Activated B cell treated with CpG ODN at 0.5 μM for 24 hours (primary cell): ENCODE data around the gene XPNPEP2. TPM values are rescaled to one million over a fixed set of nuclear protein-coding genes. Genes with fewer than 3 reads are reported as not detected.

ENCODE experiments used
- ATAC-seq: fragments of 200-7000 bp; cut with Tn5 transposase; one replicate; pipeline ENCODE4 v1.10.0; 2021; ENCODE audit warnings: low read depth, mild to moderate bottlenecking, moderate library complexity
- CTCF ChIA-PET: fragments of 350-600 bp; sonication (Branson Sonifier 250); formaldehyde crosslinking; loops from one replicate; lab custom pipeline; 2021; ENCODE audit warnings: antibody characterized with exemption; lab: Charles Lee
- POLR2A ChIA-PET: fragments of 350-600 bp; sonication (Branson Sonifier 250); formaldehyde crosslinking; loops from one replicate; lab custom pipeline; 2021; ENCODE audit warnings: antibody characterized with exemption; lab: Charles Lee
- DNase-seq: peaks from one replicate; pipeline ENCODE4 v3.0.0; 2022
- H3K27ac Mint-ChIP-seq: one replicate; pipeline ENCODE4 v1.8.0; 2020; ENCODE audit warnings: mixed read lengths
- H3K27me3 Mint-ChIP-seq: one replicate; pipeline ENCODE4 v1.8.0; 2021; ENCODE audit warnings: mixed read lengths
- H3K36me3 Mint-ChIP-seq: one replicate; pipeline ENCODE4 v1.8.0; 2021; ENCODE audit warnings: low read depth, mixed read lengths
- H3K4me1 Mint-ChIP-seq: one replicate; pipeline ENCODE4 v1.8.0; 2021; ENCODE audit warnings: mixed read lengths
- H3K4me3 Mint-ChIP-seq: one replicate; pipeline ENCODE4 v1.8.0; 2020; ENCODE audit warnings: mild to moderate bottlenecking, mixed read lengths
- H3K9me3 Mint-ChIP-seq: one replicate; pipeline ENCODE4 v1.8.0; 2020; ENCODE audit warnings: mixed read lengths
- intact Hi-C: fragments of 100-400 bp; cut with micrococcal nuclease; formaldehyde crosslinking; loops from one replicate; pipeline ENCODE4 v1.15.1; 2024
- total RNA-seq: library from RNA; stranded (reverse); gene quantifications from 2 replicates; pipeline ENCODE4 v1.2.3, GENCODE V29; 2022
- TF ChIP-seq, protein P1 (sequence below): fragments of 200-600 bp; IDR thresholded peaks from one replicate; pipeline ENCODE4 v1.8.0; 2022; ENCODE audit warnings: antibody characterized with exemption, mild to moderate bottlenecking

Gene XPNPEP2
- total RNA-seq, 1 donor from 2014 or later, result 0.07 TPM

DNA sequence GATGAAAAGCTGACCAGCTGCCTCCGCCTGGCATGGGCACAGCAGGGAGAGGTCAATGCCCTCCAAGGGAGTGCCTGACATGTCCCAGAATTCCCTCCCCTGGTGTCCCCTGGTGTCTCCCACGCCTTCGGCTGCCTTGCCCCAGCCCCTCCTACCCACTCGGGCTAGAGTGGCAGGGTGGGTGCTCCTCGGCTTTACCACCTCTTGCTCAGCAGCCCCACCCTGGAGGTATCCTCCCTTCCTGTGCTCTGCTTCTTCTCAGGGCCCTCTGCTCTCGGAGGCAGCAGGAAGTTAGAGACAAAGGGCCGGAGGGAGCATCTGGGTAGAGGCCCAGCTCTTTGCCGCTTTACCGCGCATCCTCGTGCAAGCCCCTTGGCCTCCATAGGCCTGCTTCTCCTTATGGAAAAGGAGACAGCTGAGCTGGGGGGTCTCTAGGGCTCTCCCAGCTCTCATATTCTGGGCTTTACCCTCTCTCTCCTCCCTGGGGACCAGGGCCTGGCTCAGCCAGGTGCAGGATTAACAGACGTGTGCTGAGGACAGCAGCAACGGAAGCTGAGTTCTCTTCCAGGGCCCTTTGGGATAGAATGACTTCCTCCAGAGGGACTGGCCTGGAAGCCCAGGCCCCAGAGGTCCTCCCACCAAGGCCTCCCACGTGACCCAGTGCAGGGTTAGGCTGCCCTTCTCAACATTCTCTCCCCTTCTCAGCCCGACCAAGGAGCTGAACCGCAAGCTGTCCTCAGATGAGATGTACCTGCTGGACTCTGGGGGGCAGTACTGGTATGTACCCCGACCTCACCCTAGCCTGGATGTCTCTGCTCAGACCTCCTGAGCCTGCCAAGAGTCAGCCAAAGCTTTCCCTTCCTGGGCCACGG is 17.2 kb downstream of the XPNPEP2 start:
- H3K36me3 Mint-ChIP-seq, result no peaks in the 10 kb centered on the region
- CTCF ChIA-PET, result interaction anchor here (1.0 to 2.0 kb wide), 6 partner anchors 10 to 151 kb away, joined by 3 to 16 read pairs (median 4); no protein-coding TSS in a partner anchor
- POLR2A ChIA-PET, result interaction anchor here (0.8 to 11.1 kb wide), 4 partner anchors 18 to 67 kb away, joined by 3 to 261 read pairs (median 4); partner anchors contain the start of gene SASH3
- DNase-seq, result no peak
- TF ChIP-seq, protein P1, sequence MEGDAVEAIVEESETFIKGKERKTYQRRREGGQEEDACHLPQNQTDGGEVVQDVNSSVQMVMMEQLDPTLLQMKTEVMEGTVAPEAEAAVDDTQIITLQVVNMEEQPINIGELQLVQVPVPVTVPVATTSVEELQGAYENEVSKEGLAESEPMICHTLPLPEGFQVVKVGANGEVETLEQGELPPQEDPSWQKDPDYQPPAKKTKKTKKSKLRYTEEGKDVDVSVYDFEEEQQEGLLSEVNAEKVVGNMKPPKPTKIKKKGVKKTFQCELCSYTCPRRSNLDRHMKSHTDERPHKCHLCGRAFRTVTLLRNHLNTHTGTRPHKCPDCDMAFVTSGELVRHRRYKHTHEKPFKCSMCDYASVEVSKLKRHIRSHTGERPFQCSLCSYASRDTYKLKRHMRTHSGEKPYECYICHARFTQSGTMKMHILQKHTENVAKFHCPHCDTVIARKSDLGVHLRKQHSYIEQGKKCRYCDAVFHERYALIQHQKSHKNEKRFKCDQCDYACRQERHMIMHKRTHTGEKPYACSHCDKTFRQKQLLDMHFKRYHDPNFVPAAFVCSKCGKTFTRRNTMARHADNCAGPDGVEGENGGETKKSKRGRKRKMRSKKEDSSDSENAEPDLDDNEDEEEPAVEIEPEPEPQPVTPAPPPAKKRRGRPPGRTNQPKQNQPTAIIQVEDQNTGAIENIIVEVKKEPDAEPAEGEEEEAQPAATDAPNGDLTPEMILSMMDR, result no peak
- peaks cover 63% of the 10 kb centered on the region for H3K4me1 Mint-ChIP-seq
- no peaks in the 10 kb centered on the region for H3K9me3 Mint-ChIP-seq
- no peaks in the 10 kb centered on the region for H3K27me3 Mint-ChIP-seq
- intact Hi-C loops, result loop anchor here (1.0 to 2.0 kb wide), 2 partner anchors 17 to 67 kb away; partner anchors contain the start of gene XPNPEP2
- H3K27ac Mint-ChIP-seq, result peak overlapping the region; percentile 74
- H3K4me3 Mint-ChIP-seq, result peak overlapping the region; percentile 19
- peak; percentile 32 for ATAC-seq

DNA sequence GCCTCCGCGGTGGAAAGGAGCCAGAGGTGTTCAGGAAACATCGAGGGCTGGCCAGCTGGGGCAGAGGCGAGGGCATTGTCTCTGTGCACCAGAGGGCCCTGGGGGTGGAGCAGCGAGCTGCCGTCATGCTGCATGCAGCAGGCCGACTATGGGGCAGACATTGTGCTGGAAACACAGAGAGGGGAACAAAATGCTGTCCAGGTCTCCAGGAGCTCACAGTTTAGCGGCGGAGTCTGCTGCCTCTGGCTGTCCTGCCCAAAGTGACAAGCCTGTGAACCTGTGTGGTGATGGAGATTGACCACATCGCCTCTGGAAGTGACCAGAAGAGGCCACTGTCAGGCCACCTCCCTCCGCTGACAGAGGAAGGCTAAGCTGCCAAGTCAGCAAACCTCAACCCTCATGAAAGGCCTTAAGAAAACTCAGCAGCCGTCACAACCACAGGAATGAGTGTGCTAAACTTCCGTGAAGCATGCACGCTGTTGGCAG is 20.8 kb downstream of the XPNPEP2 start:
- TF ChIP-seq, protein P1, result no peak
- H3K4me1 Mint-ChIP-seq, result peaks cover 58% of the 10 kb centered on the region
- DNase-seq, result no peak
- H3K27ac Mint-ChIP-seq, result peak overlapping the region; percentile 85
- no peak overlapping the region for H3K4me3 Mint-ChIP-seq
- ChIA-PET CTCF (interaction anchor here (0.7 to 2.2 kb wide), 4 partner anchors 9 to 64 kb away, joined by 3 to 10 read pairs (median 8); partner anchors contain the start of gene SASH3), POLR2A (interaction anchor here (1.2 to 11.1 kb wide), 2 partner anchors 15 to 23 kb away, joined by 3 to 261 read pairs; partner anchors contain the start of gene SASH3)
- H3K36me3 Mint-ChIP-seq, result no peaks in the 10 kb centered on the region
- H3K9me3 Mint-ChIP-seq, result no peaks in the 10 kb centered on the region
- intact Hi-C loops, result no loop called here
- peak; percentile 28 for ATAC-seq
- H3K27me3 Mint-ChIP-seq, result no peaks in the 10 kb centered on the region

DNA sequence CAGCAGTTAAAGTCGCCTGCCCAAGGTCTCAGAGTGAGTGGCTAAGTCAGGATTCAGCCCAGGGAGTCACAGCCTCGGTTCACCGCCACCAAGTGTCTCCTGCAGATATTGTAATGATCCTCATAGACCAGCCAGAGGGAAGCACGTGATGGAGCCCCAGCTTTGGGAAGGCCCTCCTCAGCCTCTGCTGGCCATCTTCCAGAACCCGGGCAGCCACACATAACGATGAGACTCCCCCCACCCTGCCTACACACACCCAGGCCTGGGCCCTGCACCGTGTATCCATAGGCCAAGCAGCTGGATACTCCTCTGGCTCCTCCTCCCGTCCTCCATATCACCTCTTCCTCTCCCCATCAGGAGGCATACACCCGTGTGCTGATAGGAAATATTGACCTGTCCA is 21.4 kb downstream of the XPNPEP2 start:
- Mint-ChIP-seq H3K27ac (peak overlapping the region; percentile 85), H3K4me1 (peaks cover 57% of the 10 kb centered on the region), H3K9me3 (no peaks in the 10 kb centered on the region), H3K4me3 (no peak overlapping the region), H3K27me3 (no peaks in the 10 kb centered on the region), H3K36me3 (no peaks in the 10 kb centered on the region)
- ChIA-PET POLR2A (interaction anchor here (1.2 to 11.1 kb wide), 2 partner anchors 15 to 23 kb away, joined by 3 to 261 read pairs; partner anchors contain the start of gene SASH3), CTCF (interaction anchor here (1.5 to 2.2 kb wide), 3 partner anchors 9 to 63 kb away, joined by 8 to 10 read pairs (median 8); partner anchors contain the start of gene SASH3)
- ATAC-seq (no peak), DNase-seq (no peak)
- intact Hi-C loops, result no loop called here
- TF ChIP-seq, protein P1, result no peak

DNA sequence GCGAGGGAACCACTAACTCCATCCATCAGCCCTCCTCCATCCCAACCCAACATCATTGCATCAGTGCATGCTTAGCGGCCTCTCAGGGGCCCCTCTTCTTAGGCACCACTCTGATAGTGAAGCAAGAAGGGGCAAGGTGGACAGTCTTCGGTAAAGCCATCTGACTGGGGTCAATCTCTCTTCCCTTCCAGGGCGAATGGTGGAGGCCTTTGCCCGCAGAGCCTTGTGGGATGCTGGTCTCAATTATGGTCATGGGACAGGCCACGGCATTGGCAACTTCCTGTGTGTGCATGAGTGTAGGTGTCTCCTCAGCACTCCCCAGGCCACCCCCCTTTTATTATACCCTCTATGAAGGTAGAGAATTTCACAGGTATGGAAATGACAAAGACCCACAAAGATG is 22.2 kb downstream of the XPNPEP2 start:
- TF ChIP-seq, protein P1, result no peak
- ChIA-PET POLR2A (interaction anchor here (11.1 kb wide), 1 partner anchor 14 kb away, joined by 261 read pairs; the partner anchor contains the start of gene SASH3), CTCF (interaction anchor here (2.2 kb wide), 1 partner anchor 63 kb away, joined by 8 read pairs; no protein-coding TSS in a partner anchor)
- H3K36me3 Mint-ChIP-seq, result no peaks in the 10 kb centered on the region
- no peak for ATAC-seq
- H3K4me1 Mint-ChIP-seq, result peaks cover 53% of the 10 kb centered on the region
- DNase-seq, result no peak
- no peaks in the 10 kb centered on the region for H3K9me3 Mint-ChIP-seq
- intact Hi-C loops, result no loop called here
- H3K27ac Mint-ChIP-seq, result no peak overlapping the region
- H3K27me3 Mint-ChIP-seq, result no peaks in the 10 kb centered on the region
- no peak overlapping the region for H3K4me3 Mint-ChIP-seq
